ENCODE measurements around the gene TAS1R2.

TAS1R2 gene

GRCh38 chr1:18882486-18882885 is 23.0 kb upstream of the TAS1R2 start:
- Histone ChIP-seq H3K27me3 (ENCODE audit: control insufficient read depth, insufficient read depth, low read length) (no peaks in the 10 kb centered on the region), H3K4me1 (ENCODE audit: control insufficient read depth, insufficient read depth, low read length) (peaks cover 11% of the 10 kb centered on the region), H3K4me2 (ENCODE audit: low read length) (no peak overlapping the region), H3K36me3 (ENCODE audit: insufficient read depth, low read length) (no peaks in the 10 kb centered on the region), H3K9me3 (replicated peaks; ENCODE audit: low read length) (no peaks in the 10 kb centered on the region), H3K9ac (ENCODE audit: low read depth, low read length) (no peak overlapping the region), H3K4me3 (ENCODE audit: low read length) (no peak overlapping the region)

- Histone ChIP-seq H3K4me1 (ENCODE audit: control insufficient read depth, insufficient read depth, low read length) (peaks cover 11% of the 10 kb centered on the region), H3K4me2 (ENCODE audit: low read length) (no peak overlapping the region), H3K9ac (ENCODE audit: low read depth, low read length) (no peak overlapping the region), H3K36me3 (ENCODE audit: insufficient read depth, low read length) (no peaks in the 10 kb centered on the region), H3K9me3 (replicated peaks; ENCODE audit: low read length) (no peaks in the 10 kb centered on the region), H3K4me3 (ENCODE audit: low read length) (no peak overlapping the region), H3K27me3 (ENCODE audit: control insufficient read depth, insufficient read depth, low read length) (no peaks in the 10 kb centered on the region)
Measured at GRCh38 chr1:18881642-18882431, 22.4 kb upstream of the TAS1R2 start.

- no peak overlapping the region for H3K4me3 ChIP-seq (ENCODE audit: low read length)
- H3K9ac ChIP-seq (ENCODE audit: low read depth, low read length) = no peak overlapping the region
- H3K4me1 ChIP-seq (ENCODE audit: control insufficient read depth, insufficient read depth, low read length) = peaks cover 5% of the 10 kb centered on the region
- no peaks in the 10 kb centered on the region for H3K9me3 ChIP-seq (replicated peaks; ENCODE audit: low read length)
- no peaks in the 10 kb centered on the region for H3K36me3 ChIP-seq (ENCODE audit: insufficient read depth, low read length)
- no peak overlapping the region for H3K4me2 ChIP-seq (ENCODE audit: low read length)
- no peaks in the 10 kb centered on the region for H3K27me3 ChIP-seq (ENCODE audit: control insufficient read depth, insufficient read depth, low read length)
Measured at GRCh38 chr1:18881164-18881563, 21.7 kb upstream of the TAS1R2 start.

- Histone ChIP-seq H3K4me1 (ENCODE audit: control insufficient read depth, insufficient read depth, low read length) (no peaks in the 10 kb centered on the region), H3K9ac (ENCODE audit: low read depth, low read length) (no peak overlapping the region), H3K4me2 (ENCODE audit: low read length) (no peak overlapping the region), H3K27me3 (ENCODE audit: control insufficient read depth, insufficient read depth, low read length) (no peaks in the 10 kb centered on the region), H3K9me3 (replicated peaks; ENCODE audit: low read length) (no peaks in the 10 kb centered on the region), H3K36me3 (ENCODE audit: insufficient read depth, low read length) (no peaks in the 10 kb centered on the region), H3K4me3 (ENCODE audit: low read length) (no peak overlapping the region)
Measured at GRCh38 chr1:18880585-18880984, 21.1 kb upstream of the TAS1R2 start.

GRCh38 chr1:18879791-18880309 is 20.4 kb upstream of the TAS1R2 start:
- Histone ChIP-seq H3K9ac (ENCODE audit: low read depth, low read length) (no peak overlapping the region), H3K27me3 (ENCODE audit: control insufficient read depth, insufficient read depth, low read length) (no peaks in the 10 kb centered on the region), H3K4me3 (ENCODE audit: low read length) (no peak overlapping the region), H3K4me2 (ENCODE audit: low read length) (no peak overlapping the region), H3K9me3 (replicated peaks; ENCODE audit: low read length) (no peaks in the 10 kb centered on the region), H3K36me3 (ENCODE audit: insufficient read depth, low read length) (no peaks in the 10 kb centered on the region), H3K4me1 (ENCODE audit: control insufficient read depth, insufficient read depth, low read length) (no peaks in the 10 kb centered on the region)

- no peaks in the 10 kb centered on the region for H3K9me3 ChIP-seq (replicated peaks; ENCODE audit: low read length)
- no peak overlapping the region for H3K4me3 ChIP-seq (ENCODE audit: low read length)
- no peaks in the 10 kb centered on the region for H3K36me3 ChIP-seq (ENCODE audit: insufficient read depth, low read length)
- no peak overlapping the region for H3K9ac ChIP-seq (ENCODE audit: low read depth, low read length)
- no peaks in the 10 kb centered on the region for H3K27me3 ChIP-seq (ENCODE audit: control insufficient read depth, insufficient read depth, low read length)
- no peaks in the 10 kb centered on the region for H3K4me1 ChIP-seq (ENCODE audit: control insufficient read depth, insufficient read depth, low read length)
- no peak overlapping the region for H3K4me2 ChIP-seq (ENCODE audit: low read length)
Measured at GRCh38 chr1:18879215-18879790, 19.8 kb upstream of the TAS1R2 start.

GRCh38 chr1:18878538-18879214 is 19.2 kb upstream of the TAS1R2 start:
- Histone ChIP-seq H3K9ac (ENCODE audit: low read depth, low read length) (no peak overlapping the region), H3K4me2 (ENCODE audit: low read length) (no peak overlapping the region), H3K4me1 (ENCODE audit: control insufficient read depth, insufficient read depth, low read length) (no peaks in the 10 kb centered on the region), H3K36me3 (ENCODE audit: insufficient read depth, low read length) (no peaks in the 10 kb centered on the region), H3K9me3 (replicated peaks; ENCODE audit: low read length) (no peaks in the 10 kb centered on the region), H3K4me3 (ENCODE audit: low read length) (no peak overlapping the region), H3K27me3 (ENCODE audit: control insufficient read depth, insufficient read depth, low read length) (no peaks in the 10 kb centered on the region)

GRCh38 chr1:18877282-18877681 is 17.8 kb upstream of the TAS1R2 start:
- H3K27me3 ChIP-seq (ENCODE audit: control insufficient read depth, insufficient read depth, low read length) = no peaks in the 10 kb centered on the region
- no peak overlapping the region for H3K9ac ChIP-seq (ENCODE audit: low read depth, low read length)
- no peak overlapping the region for H3K4me2 ChIP-seq (ENCODE audit: low read length)
- no peaks in the 10 kb centered on the region for H3K4me1 ChIP-seq (ENCODE audit: control insufficient read depth, insufficient read depth, low read length)
- no peak overlapping the region for H3K4me3 ChIP-seq (ENCODE audit: low read length)
- no peaks in the 10 kb centered on the region for H3K36me3 ChIP-seq (ENCODE audit: insufficient read depth, low read length)
- H3K9me3 ChIP-seq (replicated peaks; ENCODE audit: low read length) = no peaks in the 10 kb centered on the region

GRCh38 chr1:18876210-18876609 is 16.8 kb upstream of the TAS1R2 start:
- Histone ChIP-seq H3K36me3 (ENCODE audit: insufficient read depth, low read length) (no peaks in the 10 kb centered on the region), H3K9me3 (replicated peaks; ENCODE audit: low read length) (no peaks in the 10 kb centered on the region), H3K4me1 (ENCODE audit: control insufficient read depth, insufficient read depth, low read length) (no peaks in the 10 kb centered on the region), H3K9ac (ENCODE audit: low read depth, low read length) (no peak overlapping the region), H3K4me3 (ENCODE audit: low read length) (no peak overlapping the region), H3K4me2 (ENCODE audit: low read length) (no peak overlapping the region), H3K27me3 (ENCODE audit: control insufficient read depth, insufficient read depth, low read length) (no peaks in the 10 kb centered on the region)

- no peak overlapping the region for H3K4me2 ChIP-seq (ENCODE audit: low read length)
- H3K4me3 ChIP-seq (ENCODE audit: low read length) = no peak overlapping the region
- no peaks in the 10 kb centered on the region for H3K36me3 ChIP-seq (ENCODE audit: insufficient read depth, low read length)
- no peaks in the 10 kb centered on the region for H3K4me1 ChIP-seq (ENCODE audit: control insufficient read depth, insufficient read depth, low read length)
- H3K9ac ChIP-seq (ENCODE audit: low read depth, low read length) = no peak overlapping the region
- H3K27me3 ChIP-seq (ENCODE audit: control insufficient read depth, insufficient read depth, low read length) = no peaks in the 10 kb centered on the region
- no peaks in the 10 kb centered on the region for H3K9me3 ChIP-seq (replicated peaks; ENCODE audit: low read length)
Measured at GRCh38 chr1:18875796-18876128, 16.3 kb upstream of the TAS1R2 start.

GRCh38 chr1:18875107-18875795 is 15.8 kb upstream of the TAS1R2 start:
- H3K4me3 ChIP-seq (ENCODE audit: low read length) = no peak overlapping the region
- H3K27me3 ChIP-seq (ENCODE audit: control insufficient read depth, insufficient read depth, low read length) = no peaks in the 10 kb centered on the region
- H3K9ac ChIP-seq (ENCODE audit: low read depth, low read length) = no peak overlapping the region
- no peak overlapping the region for H3K4me2 ChIP-seq (ENCODE audit: low read length)
- H3K9me3 ChIP-seq (replicated peaks; ENCODE audit: low read length) = no peaks in the 10 kb centered on the region
- H3K36me3 ChIP-seq (ENCODE audit: insufficient read depth, low read length) = no peaks in the 10 kb centered on the region
- no peaks in the 10 kb centered on the region for H3K4me1 ChIP-seq (ENCODE audit: control insufficient read depth, insufficient read depth, low read length)
